Measurements from ENCODE around the gene SPO11.

- TF ChIP-seq, protein P1, sequence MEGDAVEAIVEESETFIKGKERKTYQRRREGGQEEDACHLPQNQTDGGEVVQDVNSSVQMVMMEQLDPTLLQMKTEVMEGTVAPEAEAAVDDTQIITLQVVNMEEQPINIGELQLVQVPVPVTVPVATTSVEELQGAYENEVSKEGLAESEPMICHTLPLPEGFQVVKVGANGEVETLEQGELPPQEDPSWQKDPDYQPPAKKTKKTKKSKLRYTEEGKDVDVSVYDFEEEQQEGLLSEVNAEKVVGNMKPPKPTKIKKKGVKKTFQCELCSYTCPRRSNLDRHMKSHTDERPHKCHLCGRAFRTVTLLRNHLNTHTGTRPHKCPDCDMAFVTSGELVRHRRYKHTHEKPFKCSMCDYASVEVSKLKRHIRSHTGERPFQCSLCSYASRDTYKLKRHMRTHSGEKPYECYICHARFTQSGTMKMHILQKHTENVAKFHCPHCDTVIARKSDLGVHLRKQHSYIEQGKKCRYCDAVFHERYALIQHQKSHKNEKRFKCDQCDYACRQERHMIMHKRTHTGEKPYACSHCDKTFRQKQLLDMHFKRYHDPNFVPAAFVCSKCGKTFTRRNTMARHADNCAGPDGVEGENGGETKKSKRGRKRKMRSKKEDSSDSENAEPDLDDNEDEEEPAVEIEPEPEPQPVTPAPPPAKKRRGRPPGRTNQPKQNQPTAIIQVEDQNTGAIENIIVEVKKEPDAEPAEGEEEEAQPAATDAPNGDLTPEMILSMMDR (IDR thresholded peaks at IDR 0.05; ENCODE audit: low read depth, low read length) = no peak
- no peak for TF ChIP-seq EZH2phosphoT487 (IDR thresholded peaks at IDR 0.05; ENCODE audit: low read depth)
Observed at GRCh38 chr20:57392512-57393271, 63.1 kb downstream of the SPO11 start.
